Skeletal muscle satellite cell (primary cell): Measurements from ENCODE around the gene RBM19.

Source experiments
- H3K27me3 ChIP-seq: 2 replicates; pipeline ENCODE4 v1.7.0; 2013; ENCODE audit warnings: low read length; ENCODE audit not compliant: control insufficient read depth, insufficient read depth
- H3K36me3 ChIP-seq: 2 replicates; pipeline ENCODE4 v1.7.0; 2013; ENCODE audit warnings: mild to moderate bottlenecking, control low read depth, low read length; ENCODE audit not compliant: insufficient read depth
- H3K4me1 ChIP-seq: 2 replicates; pipeline ENCODE4 v1.7.0; 2013; ENCODE audit warnings: low read length; ENCODE audit not compliant: control insufficient read depth, insufficient read depth
- H3K4me2 ChIP-seq: 2 replicates; pipeline ENCODE4 v1.7.0; 2013; ENCODE audit warnings: mild to moderate bottlenecking, low read length
- H3K4me3 ChIP-seq: 2 replicates; pipeline ENCODE4 v1.7.0; 2013; ENCODE audit warnings: low read length
- H3K9ac ChIP-seq: 2 replicates; pipeline ENCODE4 v1.7.0; 2013; ENCODE audit warnings: mild to moderate bottlenecking, low read depth, low read length, moderate library complexity
- H3K9me3 ChIP-seq: replicated peaks from 2 replicates; pipeline ENCODE4 v1.7.0; 2013; ENCODE audit warnings: mild to moderate bottlenecking, control low read depth, low read length

Gene RBM19

DNA sequence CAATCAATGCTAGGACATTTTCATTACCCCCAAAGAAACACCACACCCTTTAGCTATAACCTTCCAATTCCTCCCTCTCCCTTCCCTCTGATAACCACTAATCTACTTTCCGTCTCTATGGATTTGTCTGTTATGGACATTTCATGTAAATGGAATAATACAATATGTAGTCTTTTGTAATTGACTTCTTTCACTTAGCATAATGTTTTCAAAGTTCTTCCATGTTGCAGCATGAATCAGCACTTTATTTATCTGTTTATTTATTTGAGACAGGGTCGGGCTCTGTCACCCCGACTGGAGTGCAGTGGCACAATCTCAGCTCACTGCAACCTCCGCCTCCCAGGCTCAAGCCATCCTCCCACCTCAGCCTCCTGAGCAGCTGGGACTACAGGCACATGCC lies 1.2 kb upstream of the RBM19 start:
- Histone ChIP-seq H3K9ac (no peak overlapping the region), H3K27me3 (peaks cover 16% of the 10 kb centered on the region), H3K9me3 (no peaks in the 10 kb centered on the region), H3K4me2 (no peak overlapping the region), H3K4me1 (peaks cover 6% of the 10 kb centered on the region), H3K4me3 (no peak overlapping the region), H3K36me3 (no peaks in the 10 kb centered on the region)

- peaks cover 6% of the 10 kb centered on the region for H3K4me1 ChIP-seq
These were observed 3.4 kb downstream of the RBM19 start for GRCh38 chr12:113962733-113963132.

GRCh38 chr12:113961921-113962710 lies 4.0 kb downstream of the RBM19 start:
- no peak overlapping the region for H3K4me2 ChIP-seq
- H3K4me1 ChIP-seq: peaks cover 6% of the 10 kb centered on the region
- no peaks in the 10 kb centered on the region for H3K27me3 ChIP-seq
- peaks cover 40% of the 10 kb centered on the region for H3K36me3 ChIP-seq
- H3K4me3 ChIP-seq: no peak overlapping the region
- H3K9me3 ChIP-seq: no peaks in the 10 kb centered on the region
- no peak overlapping the region for H3K9ac ChIP-seq

More at GRCh38 chr12:113962733-113963132, 3.4 kb downstream of the RBM19 start:
- Histone ChIP-seq H3K4me3 (no peak overlapping the region), H3K9ac (no peak overlapping the region), H3K4me2 (no peak overlapping the region), H3K9me3 (no peaks in the 10 kb centered on the region), H3K36me3 (peaks cover 38% of the 10 kb centered on the region), H3K27me3 (no peaks in the 10 kb centered on the region)

DNA sequence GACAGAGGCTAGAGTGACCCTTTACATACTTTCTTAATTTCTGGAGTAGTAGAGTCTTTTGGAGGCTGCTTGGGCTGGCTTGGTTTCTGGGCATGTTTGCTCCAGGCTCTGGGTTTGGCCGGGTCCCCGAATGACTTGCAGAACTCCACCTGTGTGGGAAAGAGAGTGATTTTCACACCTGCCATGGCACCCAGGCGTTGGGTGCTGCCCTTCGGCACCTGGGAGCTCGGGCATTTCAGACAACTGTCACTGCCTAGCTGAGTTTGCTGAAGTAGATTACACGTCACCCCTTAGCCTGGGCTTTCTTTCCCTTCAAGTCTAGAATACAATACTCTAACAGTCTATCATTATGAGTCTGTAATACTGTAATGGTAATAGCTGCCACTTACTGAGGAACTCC lies 6.1 kb downstream of the RBM19 start:
- Histone ChIP-seq H3K4me1 (peaks cover 1% of the 10 kb centered on the region), H3K4me2 (no peak overlapping the region), H3K4me3 (no peak overlapping the region), H3K9ac (no peak overlapping the region), H3K27me3 (no peaks in the 10 kb centered on the region), H3K36me3 (peaks cover 56% of the 10 kb centered on the region), H3K9me3 (no peaks in the 10 kb centered on the region)

DNA sequence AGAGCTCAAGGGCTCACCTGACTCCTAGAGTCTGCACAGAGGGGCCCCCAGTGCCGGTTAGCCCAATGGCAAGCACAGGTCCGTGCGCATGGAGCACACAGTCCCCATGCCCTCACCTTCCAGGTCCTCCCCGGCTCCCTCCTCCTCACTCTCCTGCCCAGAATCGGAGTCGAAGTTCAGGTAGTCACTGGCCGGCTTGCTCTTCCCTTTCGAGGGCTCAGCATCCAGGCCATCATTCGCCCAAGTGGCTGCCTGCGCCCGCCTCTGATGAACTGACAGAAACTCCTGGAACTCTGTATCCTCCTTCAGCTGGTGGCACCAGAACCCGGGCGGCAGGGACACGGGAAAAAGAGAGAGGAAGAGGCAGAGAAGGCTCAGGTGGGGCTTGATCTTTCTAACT lies 7.0 kb downstream of the RBM19 start:
- H3K9ac ChIP-seq: no peak overlapping the region
- H3K9me3 ChIP-seq: no peaks in the 10 kb centered on the region
- H3K27me3 ChIP-seq: no peaks in the 10 kb centered on the region
- H3K36me3 ChIP-seq: peaks cover 66% of the 10 kb centered on the region
- no peak overlapping the region for H3K4me3 ChIP-seq
- no peaks in the 10 kb centered on the region for H3K4me1 ChIP-seq
- no peak overlapping the region for H3K4me2 ChIP-seq

GRCh38 chr12:113958108-113958507 lies 8.0 kb downstream of the RBM19 start:
- no peak overlapping the region for H3K9ac ChIP-seq
- H3K27me3 ChIP-seq: no peaks in the 10 kb centered on the region
- H3K36me3 ChIP-seq: peaks cover 67% of the 10 kb centered on the region
- H3K4me3 ChIP-seq: no peak overlapping the region
- H3K4me1 ChIP-seq: no peaks in the 10 kb centered on the region
- no peaks in the 10 kb centered on the region for H3K9me3 ChIP-seq
- H3K4me2 ChIP-seq: no peak overlapping the region

- H3K4me3 ChIP-seq: no peak overlapping the region
- H3K4me1 ChIP-seq: no peaks in the 10 kb centered on the region
- H3K9ac ChIP-seq: no peak overlapping the region
- no peaks in the 10 kb centered on the region for H3K27me3 ChIP-seq
- no peaks in the 10 kb centered on the region for H3K9me3 ChIP-seq
- peaks cover 69% of the 10 kb centered on the region for H3K36me3 ChIP-seq
- H3K4me2 ChIP-seq: no peak overlapping the region
These were observed 8.5 kb downstream of the RBM19 start for GRCh38 chr12:113957627-113958026.

- H3K27me3 ChIP-seq: no peaks in the 10 kb centered on the region
- H3K9ac ChIP-seq: no peak overlapping the region
- no peak overlapping the region for H3K4me3 ChIP-seq
- H3K4me1 ChIP-seq: no peaks in the 10 kb centered on the region
- peaks cover 64% of the 10 kb centered on the region for H3K36me3 ChIP-seq
- H3K4me2 ChIP-seq: no peak overlapping the region
- no peaks in the 10 kb centered on the region for H3K9me3 ChIP-seq
These were observed 10.8 kb downstream of the RBM19 start for GRCh38 chr12:113955109-113955970.

- H3K9me3 ChIP-seq: no peaks in the 10 kb centered on the region
- H3K4me3 ChIP-seq: no peak overlapping the region
- H3K27me3 ChIP-seq: no peaks in the 10 kb centered on the region
- peaks cover 62% of the 10 kb centered on the region for H3K36me3 ChIP-seq
- H3K4me2 ChIP-seq: no peak overlapping the region
- H3K9ac ChIP-seq: no peak overlapping the region
- H3K4me1 ChIP-seq: no peaks in the 10 kb centered on the region
These were observed 11.6 kb downstream of the RBM19 start for GRCh38 chr12:113954547-113954946.

GRCh38 chr12:113950873-113951272 lies 15.3 kb downstream of the RBM19 start:
- Histone ChIP-seq H3K9ac (no peak overlapping the region), H3K36me3 (peaks cover 79% of the 10 kb centered on the region), H3K9me3 (no peaks in the 10 kb centered on the region), H3K4me1 (no peaks in the 10 kb centered on the region), H3K4me2 (no peak overlapping the region), H3K27me3 (no peaks in the 10 kb centered on the region), H3K4me3 (no peak overlapping the region)

GRCh38 chr12:113949321-113950305 lies 16.5 kb downstream of the RBM19 start:
- Histone ChIP-seq H3K4me3 (no peak overlapping the region), H3K9me3 (no peaks in the 10 kb centered on the region), H3K4me1 (no peaks in the 10 kb centered on the region), H3K9ac (no peak overlapping the region), H3K27me3 (no peaks in the 10 kb centered on the region), H3K36me3 (peaks cover 76% of the 10 kb centered on the region), H3K4me2 (no peak overlapping the region)
